Coronary artery (tissue), 2 donors: ENCODE results near the gene IQGAP2.

Experiments
- DNase-seq: peaks from one replicate; pipeline ENCODE4 v3.0.0-alpha.2; 2017; ENCODE audit warnings: low spot score
- H3K27ac ChIP-seq, 2 donors: fragments of 200-600 bp; sonication (generic); one replicate each; pipeline ENCODE4 v1.5.1; 2016 to 2019
- H3K4me3 ChIP-seq: fragments of 200-600 bp; sonication (generic); 2 replicates; pipeline ENCODE4 v1.5.1; 2016; ENCODE audit warnings: mild to moderate bottlenecking, moderate library complexity
- TF ChIP-seq, protein P1 (sequence below): fragments of 200-600 bp; sonication (generic); IDR thresholded peaks from one replicate; pipeline ENCODE4 v1.5.1; 2019; ENCODE audit warnings: antibody characterized with exemption

IQGAP2 gene

GRCh38 chr5:76570153-76570552 lies 167.1 kb downstream of the IQGAP2 start:
- no peak for DNase-seq
- no peak overlapping the region for H3K4me3 ChIP-seq
- TF ChIP-seq, protein P1, sequence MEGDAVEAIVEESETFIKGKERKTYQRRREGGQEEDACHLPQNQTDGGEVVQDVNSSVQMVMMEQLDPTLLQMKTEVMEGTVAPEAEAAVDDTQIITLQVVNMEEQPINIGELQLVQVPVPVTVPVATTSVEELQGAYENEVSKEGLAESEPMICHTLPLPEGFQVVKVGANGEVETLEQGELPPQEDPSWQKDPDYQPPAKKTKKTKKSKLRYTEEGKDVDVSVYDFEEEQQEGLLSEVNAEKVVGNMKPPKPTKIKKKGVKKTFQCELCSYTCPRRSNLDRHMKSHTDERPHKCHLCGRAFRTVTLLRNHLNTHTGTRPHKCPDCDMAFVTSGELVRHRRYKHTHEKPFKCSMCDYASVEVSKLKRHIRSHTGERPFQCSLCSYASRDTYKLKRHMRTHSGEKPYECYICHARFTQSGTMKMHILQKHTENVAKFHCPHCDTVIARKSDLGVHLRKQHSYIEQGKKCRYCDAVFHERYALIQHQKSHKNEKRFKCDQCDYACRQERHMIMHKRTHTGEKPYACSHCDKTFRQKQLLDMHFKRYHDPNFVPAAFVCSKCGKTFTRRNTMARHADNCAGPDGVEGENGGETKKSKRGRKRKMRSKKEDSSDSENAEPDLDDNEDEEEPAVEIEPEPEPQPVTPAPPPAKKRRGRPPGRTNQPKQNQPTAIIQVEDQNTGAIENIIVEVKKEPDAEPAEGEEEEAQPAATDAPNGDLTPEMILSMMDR: no peak
- no peak overlapping the region for H3K27ac ChIP-seq

GRCh38 chr5:76571559-76571958 lies 168.5 kb downstream of the IQGAP2 start:
- no peak overlapping the region for H3K27ac ChIP-seq
- no peak for DNase-seq
- TF ChIP-seq, protein P1: no peak
- H3K4me3 ChIP-seq: no peak overlapping the region

DNA sequence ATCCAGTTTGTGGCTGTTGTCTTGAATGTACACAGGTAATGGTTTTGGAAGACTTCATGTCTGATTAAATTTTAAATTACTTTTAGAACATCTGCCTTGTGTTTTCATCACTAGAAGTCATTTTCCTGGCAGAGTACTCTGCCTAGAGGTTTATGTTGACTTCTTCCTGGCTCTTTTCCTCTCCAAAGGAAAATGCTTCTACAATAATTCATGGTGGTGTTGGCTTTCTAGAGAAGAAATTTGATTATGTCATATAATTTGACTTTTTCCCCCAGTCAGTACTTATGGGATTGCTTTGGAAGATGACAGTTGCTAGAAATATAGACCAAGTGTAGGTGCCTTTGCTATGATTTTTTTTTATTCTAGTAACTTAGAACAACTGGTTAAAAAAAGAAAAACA lies 173.4 kb downstream of the IQGAP2 start:
- H3K27ac ChIP-seq: no peak overlapping the region
- TF ChIP-seq, protein P1: no peak
- DNase-seq: no peak
- no peak overlapping the region for H3K4me3 ChIP-seq

DNA sequence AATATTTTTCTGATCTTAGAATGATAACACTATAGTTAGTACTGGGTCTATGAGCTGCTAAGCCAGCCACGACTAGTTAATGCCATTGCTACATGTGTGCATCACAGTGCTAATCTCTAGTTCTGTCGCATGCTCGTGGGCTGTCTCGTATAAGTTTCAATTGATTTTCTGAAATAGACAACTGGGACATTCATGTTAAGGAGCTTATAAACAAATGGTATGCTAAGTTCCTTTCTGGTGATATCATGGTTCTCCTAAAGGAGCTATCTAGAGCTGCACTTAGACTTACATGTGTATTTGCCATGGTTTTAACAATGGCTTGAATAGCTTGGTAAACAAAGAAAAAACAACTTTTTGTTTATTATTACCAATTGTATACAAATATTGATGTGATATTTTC lies 173.9 kb downstream of the IQGAP2 start:
- Histone ChIP-seq H3K4me3 (no peak overlapping the region), H3K27ac (no peak overlapping the region)
- TF ChIP-seq, protein P1: no peak
- DNase-seq: no peak

GRCh38 chr5:76579166-76579937 lies 176.3 kb downstream of the IQGAP2 start:
- TF ChIP-seq, protein P1: no peak
- no peak for DNase-seq
- Histone ChIP-seq H3K4me3 (no peak overlapping the region), H3K27ac (no peak overlapping the region)

DNA sequence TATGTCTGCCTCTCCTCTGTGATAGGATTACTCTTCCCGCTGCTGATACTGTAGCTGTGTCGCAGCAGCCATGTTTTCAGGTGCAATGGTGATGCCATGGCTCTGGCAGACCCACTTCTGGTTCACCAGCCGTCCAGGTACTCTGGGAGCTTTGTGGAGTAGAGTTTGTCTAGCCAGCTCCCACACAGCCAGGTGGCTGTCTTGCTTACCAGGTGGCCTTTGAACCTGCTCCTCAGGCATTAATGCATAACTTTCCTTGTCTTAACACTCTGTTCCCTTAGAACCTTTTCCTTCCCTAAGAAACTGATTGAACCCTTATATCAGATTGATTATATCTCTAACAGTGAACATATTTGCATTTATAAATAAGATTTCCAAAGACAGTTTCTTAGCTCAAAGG lies 177.9 kb downstream of the IQGAP2 start:
- no peak overlapping the region for H3K27ac ChIP-seq
- no peak for DNase-seq
- TF ChIP-seq, protein P1: no peak
- no peak overlapping the region for H3K4me3 ChIP-seq
